A172 (cell line): Measurements from ENCODE around the gene CDC42EP4. TPM values are rescaled to one million over a fixed set of nuclear protein-coding genes. Genes with fewer than 3 reads are reported as not detected.
"Not testable (repeated sequence)": the region's sequence is repeated elsewhere in the genome, so short reads cannot be mapped to it uniquely, and the experiment has no call there.

ENCODE experiments used
- DNase-seq: peaks from one replicate; pipeline ENCODE4 v3.0.0-alpha.2; 2015; ENCODE audit warnings: low spot score
- total RNA-seq: library from RNA; depleted of rRNA; stranded (reverse); fragments of >200 nt; shearing (Covaris generic); gene quantifications from 2 replicates; pipeline ENCODE4 v1.2.3, GENCODE V29; 2014

The CDC42EP4 gene
- total RNA-seq, 1 experiment from 2014 or later, result 42.1 TPM

DNA sequence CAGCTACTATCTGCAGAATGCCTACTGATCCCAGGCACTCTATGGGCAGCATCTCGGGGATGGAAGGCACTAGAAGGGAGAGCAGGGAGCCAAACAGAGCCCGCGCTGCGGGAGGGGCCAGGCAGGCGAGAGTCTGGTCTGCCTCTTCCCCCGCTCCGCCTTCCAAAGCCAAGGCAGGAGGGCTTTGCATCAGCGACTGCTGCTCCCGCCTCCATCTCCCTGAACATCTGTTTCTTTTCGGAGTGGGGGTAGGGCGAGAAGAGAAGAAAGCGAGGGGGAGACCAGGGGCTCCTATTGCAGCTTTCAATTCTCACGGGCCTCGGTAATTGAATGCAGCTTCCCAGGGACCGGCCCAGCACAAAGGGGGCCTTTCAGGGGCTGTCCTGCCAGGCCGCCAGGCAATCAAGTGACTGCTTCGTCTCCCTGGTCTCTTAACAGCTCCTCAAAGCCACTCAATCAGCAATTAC lies 31.4 kb upstream of the CDC42EP4 start:
- peak; percentile 87 for DNase-seq

DNA sequence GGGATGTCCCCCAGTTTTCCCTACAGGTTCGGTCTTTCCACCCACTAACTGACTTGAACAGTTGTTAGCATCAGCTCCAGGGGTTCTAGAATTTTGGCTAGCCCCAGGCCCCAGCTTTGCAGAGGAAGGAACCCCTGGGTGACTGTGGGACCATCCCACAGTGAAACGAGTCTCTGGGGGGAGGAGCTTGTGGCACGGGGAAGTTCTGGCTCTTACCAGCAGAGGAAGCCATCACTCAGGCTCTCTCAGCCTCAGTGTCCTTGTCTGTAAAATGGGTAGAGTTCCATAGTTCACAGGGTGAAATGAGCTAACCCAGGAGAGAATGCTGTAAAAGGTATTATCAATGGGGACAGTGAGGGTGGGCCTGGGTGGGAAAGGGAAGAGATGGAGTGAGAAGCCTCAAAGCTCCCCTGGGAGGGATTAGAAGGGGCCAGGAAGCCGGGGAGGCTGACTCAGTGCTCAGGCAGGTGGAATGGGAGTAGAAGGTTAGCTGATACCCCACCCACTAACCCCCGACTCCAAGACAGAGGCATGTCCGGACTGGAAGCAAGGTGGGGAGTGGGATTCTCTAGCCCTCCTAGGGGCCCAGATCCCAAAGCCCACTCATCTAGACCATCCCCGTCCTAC lies 30.9 kb upstream of the CDC42EP4 start:
- peak; percentile 88 for DNase-seq

DNA sequence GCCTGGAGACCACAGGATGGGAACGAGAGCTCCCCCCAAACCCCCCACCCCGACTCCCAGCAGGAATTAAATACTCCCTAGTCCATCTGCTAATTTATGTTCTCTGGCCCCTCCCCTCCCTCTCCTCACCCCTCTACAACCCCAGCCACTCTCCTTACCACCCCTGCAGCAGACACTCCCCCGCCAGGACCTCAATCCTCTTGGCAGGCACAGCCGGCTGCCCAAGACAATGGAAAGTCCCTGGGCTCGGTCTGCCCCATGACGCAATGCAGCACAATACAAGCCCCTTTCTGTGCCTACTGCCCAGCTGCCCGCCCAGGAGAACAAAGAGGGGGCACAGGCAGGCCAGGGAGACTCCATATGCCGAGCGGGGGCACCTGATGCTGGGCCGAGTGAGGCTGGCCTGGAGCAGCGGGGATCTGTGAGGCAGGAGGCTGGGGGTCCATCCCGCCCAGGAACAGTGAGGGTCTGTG lies 30.3 kb upstream of the CDC42EP4 start:
- DNase-seq, result peak; percentile 96

DNA sequence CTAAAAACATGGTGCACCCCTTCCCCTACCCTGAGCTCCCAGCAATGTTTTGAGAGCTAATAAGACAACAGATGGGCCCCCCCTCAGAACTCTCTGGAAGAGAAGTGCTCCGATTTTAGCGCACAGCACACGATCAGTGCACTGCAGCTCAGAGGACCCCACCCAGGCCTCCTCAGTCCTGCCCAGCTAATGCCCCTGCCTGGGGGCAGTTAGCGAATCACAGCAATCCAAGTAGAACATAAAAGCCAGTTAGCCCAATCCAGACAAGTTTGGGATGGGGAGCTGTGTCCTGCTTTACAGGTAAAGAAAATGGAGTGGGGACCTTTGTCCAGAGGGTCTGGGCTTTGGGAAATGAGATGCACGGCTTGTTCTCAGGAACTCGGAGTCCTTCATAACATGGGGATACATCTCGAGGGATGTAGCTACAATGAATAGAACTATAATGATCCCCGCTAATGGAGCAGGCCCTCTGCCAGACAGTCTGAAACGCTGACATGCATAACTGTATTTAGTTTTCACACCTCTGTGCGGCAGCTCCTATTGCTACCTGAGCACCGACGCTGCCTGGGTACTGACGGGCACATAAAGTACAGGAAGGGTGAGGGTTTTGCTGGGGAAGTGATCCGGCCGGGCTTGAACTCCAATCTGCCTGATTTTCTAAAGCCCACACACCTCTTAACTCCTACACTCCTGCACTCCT lies 29.7 kb upstream of the CDC42EP4 start:
- DNase-seq, result no peak

DNA sequence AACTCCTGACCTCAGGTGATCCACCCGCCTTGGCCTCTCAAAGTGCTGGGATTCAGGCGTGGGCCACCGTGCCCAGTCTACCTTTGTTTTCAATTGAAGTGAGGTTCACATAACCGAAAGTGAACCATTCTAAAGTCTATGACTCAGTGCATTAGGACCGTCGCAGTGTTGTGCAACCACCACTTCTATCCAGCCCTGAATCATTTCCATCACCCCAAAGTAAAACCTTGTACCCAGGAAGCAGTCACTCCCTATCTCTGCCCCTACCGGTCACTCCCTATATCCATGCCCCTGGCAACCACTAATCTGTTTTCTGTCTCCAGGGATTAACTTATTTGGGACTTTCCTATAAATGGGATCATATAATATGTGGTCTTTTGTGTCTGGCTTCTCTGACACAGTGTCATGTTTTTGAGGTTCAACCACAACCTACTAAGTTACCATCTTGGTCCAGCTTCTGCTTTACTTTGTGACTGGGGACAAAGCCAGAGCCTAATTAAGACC lies 28.3 kb upstream of the CDC42EP4 start:
- DNase-seq, result peak; percentile 99

DNA sequence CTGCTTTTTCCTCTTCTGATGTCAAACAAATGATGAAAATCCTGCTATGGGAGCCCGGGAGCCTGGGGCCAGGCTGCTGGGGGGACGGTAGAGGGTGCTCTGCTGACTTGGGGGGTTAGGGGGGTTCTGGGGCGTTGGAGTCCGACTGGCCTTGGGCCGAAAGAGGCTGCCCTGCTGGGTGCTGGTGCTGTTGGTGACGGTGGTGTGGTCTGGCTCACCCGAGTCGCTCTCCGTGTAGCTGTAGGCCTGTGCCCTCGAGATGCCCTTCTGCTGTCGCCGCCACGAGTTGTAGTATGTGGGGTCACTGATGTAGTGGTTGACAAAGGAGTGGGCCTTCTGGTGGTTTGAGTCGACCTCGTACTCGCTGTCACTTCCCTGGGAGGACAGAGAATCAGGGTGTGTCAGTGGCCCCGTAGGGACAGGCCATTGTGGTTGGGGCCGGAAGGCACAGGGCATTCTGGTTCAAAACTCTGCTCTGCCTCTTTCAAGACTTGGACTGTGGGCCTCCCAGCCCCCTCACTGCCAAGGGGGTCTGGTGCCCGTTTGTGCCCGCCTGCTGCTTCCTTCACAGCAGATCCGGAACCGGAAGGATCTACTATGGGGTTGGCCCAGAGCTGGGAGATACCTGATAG lies 26.9 kb upstream of the CDC42EP4 start:
- no peak for DNase-seq

DNA sequence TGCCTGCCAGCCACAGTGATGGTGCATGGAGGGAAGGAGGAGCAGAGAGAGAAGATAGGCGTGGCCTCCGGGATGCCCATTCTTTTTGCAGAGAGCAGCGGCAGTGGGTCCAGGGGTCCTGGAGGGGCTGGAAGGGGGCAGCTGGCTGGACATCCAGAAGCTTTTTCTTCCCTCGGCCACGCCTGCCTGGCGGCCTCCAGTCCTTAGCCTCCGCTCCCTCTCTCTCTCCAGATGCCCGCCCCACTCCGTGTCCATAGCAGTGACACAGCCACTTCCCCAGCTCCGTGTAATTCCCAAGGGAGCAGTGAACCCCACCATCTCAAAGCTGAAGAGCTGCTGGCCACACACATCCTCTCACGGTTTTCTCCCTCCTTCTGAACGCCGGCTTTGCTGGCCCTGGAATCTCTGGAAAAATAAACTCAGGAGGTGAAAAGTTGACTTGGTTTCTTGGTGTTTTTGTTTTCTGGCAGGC lies 26.3 kb upstream of the CDC42EP4 start:
- peak; percentile 22 for DNase-seq

DNA sequence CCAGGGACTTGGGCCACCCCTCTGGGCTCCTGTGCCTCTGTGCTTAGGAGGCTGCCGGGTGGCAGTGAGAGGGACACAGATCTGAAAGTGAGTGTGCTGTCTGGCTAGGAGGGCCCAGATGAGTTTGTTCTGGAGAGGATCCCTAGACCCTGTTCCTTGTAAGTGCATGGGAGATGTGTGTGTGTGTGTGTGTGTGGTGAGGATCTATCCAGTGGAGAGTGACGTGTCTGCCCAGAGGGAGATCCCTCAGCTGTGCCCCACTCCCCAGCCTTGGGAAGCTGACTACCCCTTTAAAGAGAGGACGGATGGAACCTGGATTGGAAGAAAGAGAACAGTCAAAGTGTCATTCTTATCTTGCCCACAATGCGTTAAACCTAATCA lies 25.5 kb upstream of the CDC42EP4 start:
- no peak for DNase-seq

DNA sequence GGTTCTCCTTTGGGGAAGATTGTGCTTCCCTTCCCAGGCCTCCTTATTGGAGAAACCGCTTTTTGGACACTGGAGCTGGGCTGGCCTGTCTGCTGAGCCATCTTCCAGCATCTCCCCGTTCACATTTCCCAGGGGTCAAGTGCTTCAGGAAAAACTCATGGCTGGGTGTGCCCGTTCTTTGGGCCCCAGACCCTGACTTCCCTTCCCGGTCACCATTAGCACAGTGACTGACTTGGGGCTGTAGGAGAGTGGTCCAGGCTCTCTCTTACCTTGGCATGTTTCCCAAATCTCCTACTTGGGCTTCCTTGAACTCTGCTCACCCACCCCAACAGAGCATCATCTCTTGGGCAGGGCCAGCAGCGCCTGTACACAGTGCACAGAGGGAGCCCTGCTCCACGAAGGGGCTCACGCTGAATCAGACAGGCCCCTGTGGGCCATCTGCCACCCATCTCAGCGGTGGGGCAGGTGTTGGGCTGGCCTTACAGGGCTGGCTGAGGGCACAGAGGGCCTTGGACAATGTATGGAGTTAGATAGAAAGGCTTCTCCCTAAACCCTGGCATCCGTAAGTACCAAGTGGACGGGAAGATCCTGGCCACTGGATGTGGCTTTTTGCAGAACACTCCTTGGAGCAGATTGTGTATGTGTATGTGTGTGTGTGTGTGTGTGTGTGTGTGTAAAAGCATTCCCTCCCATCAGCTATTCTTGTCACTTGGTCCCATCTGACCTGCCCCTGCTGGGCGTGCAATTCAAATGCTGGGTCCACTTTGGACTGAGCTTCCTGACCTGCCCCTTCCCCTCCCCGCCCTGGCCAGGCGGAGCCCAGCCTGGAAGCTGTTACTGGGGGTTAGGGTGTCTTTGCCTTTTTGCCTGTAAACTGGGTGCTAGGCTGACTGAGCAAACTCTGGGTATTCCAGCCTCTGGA lies 24.9 kb upstream of the CDC42EP4 start:
- no peak for DNase-seq

DNA sequence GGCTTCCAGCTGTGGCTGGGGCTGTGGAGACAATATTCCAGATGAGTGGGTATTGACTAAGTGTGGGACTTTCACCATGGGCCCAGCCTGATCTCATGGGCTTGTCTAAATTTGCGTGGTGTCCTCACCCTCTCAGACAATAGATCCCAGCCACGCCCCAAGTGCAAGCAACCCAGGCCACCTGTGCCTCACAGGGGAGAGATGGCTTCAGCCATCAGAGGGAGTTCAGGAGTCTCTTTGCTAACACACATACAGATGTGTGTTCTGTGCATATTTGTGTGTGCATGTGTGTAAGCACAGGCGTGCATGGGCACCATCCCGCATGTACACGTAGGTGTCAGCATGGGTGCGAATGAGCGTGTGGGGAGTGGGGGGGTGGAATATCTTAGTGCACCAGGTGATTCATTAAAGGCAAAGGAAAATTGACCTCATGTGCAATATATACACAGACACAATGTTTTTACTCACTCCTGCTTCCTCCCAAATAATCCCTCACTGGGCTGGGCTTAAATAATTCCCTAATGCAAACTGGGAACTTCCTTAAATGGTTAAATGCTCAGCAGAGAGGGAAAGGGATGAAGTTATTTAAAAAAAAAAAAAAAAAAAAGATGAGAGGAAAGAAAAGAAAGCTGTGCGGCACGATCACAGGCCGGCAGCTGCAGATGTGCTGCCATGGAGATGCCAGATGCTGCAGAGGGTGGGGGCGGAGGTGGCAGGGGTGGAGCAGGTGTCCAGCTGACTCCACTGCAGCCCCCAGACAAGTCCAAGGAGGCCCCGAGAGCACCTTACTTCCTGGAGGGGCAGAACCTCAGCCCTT lies 24.0 kb upstream of the CDC42EP4 start:
- no peak for DNase-seq

DNA sequence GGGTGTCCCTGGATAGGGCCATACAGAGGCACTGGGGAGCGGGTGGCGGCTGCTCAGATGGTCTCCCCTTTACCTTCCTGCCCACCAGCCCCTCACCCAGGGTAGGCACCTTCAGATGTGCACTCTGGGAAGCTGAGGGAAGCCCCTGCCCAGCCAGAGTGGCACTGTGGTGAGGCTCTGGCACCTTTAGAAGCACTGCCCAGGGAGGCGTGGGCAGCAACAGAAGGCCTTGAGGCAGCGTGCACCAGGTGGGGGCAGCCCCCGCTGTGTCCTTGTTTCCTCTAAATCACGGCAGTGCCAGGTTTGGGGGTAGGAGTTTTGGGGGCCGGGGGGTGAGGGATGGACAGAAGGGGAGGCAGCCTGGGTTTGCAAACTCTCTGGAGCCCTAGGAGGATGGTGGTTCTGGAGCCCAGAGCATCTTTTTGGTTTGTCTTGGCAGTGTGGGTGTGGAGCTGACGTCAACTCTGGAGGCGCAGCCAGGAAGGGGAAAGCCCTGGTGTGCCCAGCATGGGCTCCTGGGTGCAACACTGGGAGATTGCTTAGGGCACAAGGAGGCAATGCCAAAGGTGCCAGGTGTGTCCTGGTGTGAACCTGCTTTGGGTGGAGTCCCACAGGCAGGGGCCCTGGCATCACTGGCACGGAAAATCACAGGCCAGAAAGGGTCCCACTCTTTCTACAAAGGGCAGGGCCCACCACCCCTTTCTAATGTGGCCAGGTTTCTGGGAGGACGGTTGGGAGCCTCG lies 23.1 kb upstream of the CDC42EP4 start:
- no peak for DNase-seq

DNA sequence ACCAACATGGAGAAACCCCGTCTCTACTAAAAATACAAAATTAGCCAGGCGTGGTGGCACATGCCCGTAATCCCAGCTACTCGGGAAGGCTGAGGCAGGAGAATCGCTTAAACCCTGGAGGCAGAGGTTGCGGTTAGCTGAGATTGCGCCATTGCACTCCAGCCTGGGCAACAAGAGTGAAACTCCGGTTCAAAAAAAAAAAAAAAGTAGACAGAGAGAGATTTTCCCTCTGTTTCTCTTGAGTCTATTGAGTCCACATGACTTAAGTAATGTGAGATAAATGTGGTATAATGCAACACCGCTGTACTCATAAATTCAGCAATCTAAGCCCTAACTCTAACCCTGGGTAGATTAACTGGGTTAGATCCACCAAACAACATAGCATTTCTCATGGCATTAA lies 21.6 kb upstream of the CDC42EP4 start:
- not testable (repeated sequence) for DNase-seq

DNA sequence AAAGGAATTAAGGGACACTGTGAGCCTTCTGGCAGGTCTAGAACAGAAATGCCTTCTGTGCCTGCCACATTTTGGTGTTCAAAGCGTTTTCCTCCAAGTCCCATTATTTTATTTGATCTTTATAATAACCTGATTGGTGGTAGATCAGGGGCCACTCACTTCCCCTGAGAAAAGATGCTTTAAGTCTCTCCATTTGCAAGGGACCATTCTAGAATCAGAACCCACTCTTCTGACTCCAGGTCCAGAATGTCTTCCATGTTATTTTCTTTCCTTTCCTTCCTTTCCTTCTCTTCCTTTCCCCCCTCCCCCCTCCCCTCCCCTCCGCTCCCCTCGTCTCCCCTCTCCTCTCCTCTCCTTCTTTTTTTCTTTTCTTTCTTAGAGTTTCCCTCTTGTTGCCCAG lies 19.3 kb upstream of the CDC42EP4 start:
- DNase-seq, result no peak

DNA sequence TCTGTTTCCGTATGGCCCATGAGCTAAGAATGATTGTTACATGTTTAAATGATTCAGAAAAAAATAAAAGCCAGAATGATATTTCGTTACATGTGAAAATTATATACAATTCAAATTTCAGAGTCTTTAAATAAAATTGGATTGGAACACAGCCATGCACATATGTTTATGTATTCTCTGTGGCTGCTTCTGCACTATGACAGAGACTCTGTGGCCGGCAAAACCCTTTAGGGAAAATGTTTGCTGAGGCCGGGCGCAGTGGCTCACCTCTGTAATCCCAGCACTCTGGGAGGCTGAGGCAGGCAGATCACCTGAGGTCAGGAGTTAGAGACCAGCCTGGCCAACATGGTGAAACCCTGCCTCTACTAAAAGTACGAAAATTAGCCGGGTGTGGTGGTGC lies 15.9 kb upstream of the CDC42EP4 start:
- no peak for DNase-seq

DNA sequence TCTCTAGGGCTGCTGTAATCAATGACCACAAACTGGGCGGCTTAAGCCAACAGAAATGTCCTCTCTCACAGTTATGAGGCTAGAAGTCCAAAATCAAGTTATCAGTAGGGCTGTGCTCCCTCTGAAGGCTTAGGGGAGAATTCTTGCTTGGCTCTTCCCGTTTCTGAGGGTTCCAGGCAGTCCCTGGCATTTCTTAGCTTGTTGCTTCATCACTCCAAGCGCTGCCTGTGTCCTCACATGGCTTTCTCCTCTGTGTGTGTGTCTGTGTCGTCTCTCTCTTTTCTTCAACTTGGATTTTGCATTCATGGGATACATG lies 13.7 kb upstream of the CDC42EP4 start:
- no peak for DNase-seq

DNA sequence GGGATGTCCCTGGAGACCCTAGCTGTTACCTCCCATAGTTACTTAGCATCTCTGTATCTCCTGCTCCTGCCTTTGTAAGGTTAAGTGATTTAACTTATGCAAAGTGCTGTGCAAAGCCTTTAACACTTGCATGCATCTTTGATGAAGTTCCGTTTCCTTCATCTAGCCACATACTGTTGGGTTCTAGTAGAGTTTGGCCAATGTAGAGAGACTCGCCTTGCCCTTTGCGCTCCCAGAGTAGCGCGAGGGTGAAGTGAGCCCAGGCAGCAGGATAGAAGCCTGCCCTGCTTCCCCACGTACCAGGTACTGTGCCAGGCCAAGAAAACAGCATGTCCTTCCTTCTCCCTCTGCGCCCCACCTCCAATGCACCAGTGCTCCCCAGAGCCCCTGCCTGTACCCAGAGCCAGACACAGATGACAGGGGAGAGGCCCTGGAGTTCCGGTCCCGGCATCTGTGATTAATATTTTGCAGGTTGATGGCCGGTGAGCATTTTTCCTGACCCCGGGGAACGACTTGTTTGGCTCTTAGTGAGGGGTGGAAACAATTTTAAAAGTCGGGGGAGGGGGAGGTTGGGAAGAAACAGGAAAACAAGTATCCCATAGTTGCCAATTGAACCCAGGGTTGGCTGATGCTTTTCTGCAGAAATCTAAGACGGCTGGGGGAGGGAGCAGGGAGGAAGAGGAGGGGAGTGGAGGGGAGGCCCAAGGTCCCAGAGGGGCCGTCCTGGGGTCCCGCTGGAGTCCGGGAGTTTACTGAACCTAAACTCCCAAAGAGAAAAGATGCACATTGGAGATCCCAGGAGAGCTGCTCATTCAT lies 13.1 kb upstream of the CDC42EP4 start:
- DNase-seq, result no peak

DNA sequence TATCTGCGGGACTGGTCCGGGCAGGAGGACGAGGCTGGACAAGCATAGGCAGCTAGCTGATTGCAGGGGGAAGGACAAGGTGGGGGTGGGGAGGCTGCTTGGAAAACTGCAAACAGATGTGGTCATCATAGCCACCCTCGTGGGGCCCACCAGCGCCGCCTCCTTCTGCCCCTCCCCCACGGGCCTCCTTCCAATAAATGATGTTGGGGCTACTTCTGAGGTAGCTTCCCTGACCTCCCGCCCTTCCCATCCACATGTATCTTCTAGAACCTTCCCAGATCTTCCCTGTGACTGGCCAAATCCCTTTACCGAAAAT lies 12.3 kb upstream of the CDC42EP4 start:
- no peak for DNase-seq

DNA sequence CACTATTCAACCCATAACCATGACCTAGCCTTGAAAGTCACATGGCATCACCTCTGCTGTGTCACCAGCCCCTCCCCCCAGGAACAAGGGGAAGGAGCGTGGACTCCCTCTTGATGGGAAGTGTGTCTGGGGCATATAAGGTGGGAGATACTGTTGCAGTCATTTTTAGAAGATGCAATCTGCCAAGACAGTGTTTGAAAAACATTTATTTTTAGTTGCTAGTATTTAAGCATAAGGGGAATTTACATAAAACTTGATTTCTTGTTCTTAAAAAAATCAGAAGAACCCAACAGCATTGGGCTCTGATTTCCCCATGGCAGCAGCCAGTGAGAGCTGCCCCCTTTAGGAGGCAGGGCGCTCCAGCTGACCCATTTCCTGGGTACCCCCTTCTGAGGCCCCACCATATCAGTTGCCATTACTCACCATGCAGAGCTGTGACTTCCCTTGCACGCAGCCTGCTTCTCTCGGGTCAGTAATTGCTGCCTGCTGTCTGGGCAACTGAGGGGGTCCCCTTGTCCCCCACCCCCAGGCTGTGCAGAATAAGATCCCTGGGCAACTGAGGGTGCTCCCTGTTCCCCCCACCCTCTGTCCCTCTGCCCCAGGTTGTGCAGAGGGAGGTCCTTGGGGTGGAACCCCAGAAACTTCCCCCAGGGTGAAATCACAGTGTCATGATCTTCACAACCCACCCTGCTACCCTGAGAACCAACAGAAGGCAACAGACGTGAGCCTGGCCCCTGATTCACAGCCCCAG lies 11.8 kb upstream of the CDC42EP4 start:
- DNase-seq, result no peak
